Liver (tissue), 9 donors: Measurements from ENCODE around the gene COL7A1. TPM values are rescaled to one million over a fixed set of nuclear protein-coding genes. Genes with fewer than 3 reads are reported as not detected.

ENCODE experiments used
- DNase-seq: peaks from one replicate; pipeline ENCODE4 v3.0.0-alpha.2; 2017; ENCODE audit warnings: low spot score
- H3K27ac ChIP-seq, 2 donors: one replicate each; pipeline ENCODE4 v1.7.0; 2013; ENCODE audit warnings: inconsistent platforms in 2 of 2, low read length in 2 of 2, control low read depth in 1 of 2, low read depth in 1 of 2, mild to moderate bottlenecking in 1 of 2
- H3K27me3 ChIP-seq, 4 donors: one replicate each; pipeline versions ENCODE4 v1.6.1 to v1.7.0; 2013; ENCODE audit warnings: low read length in 3 of 4, inconsistent platforms in 1 of 4, mild to moderate bottlenecking in 1 of 4, moderate library complexity in 1 of 4; ENCODE audit not compliant: control insufficient read depth in 4 of 4, insufficient read depth in 4 of 4
- H3K36me3 ChIP-seq, 4 donors: one replicate each; pipeline versions ENCODE4 v1.6.1 to v1.7.0; 2013; ENCODE audit warnings: low read length in 3 of 4, mild to moderate bottlenecking in 3 of 4, low read depth in 1 of 4, moderate library complexity in 1 of 4; ENCODE audit not compliant: control insufficient read depth in 4 of 4, insufficient read depth in 3 of 4
- H3K4me1 ChIP-seq, 4 donors: one replicate each; pipeline versions ENCODE4 v1.6.1 to v1.7.0; 2013; ENCODE audit warnings: low read length in 3 of 4, mild to moderate bottlenecking in 3 of 4, moderate library complexity in 1 of 4; ENCODE audit not compliant: control insufficient read depth in 4 of 4, insufficient read depth in 4 of 4
- H3K4me3 ChIP-seq, 3 donors: one replicate each; pipeline versions ENCODE4 v1.6.1 to v1.7.0; 2013; ENCODE audit warnings: low read length in 3 of 3, control low read depth in 1 of 3, low read depth in 1 of 3, mild to moderate bottlenecking in 1 of 3
- H3K9ac ChIP-seq, 2 donors: one replicate each; pipeline ENCODE4 v1.7.0; 2013; ENCODE audit warnings: low read length in 2 of 2, mild to moderate bottlenecking in 2 of 2, moderate library complexity in 2 of 2, control low read depth in 1 of 2, low read depth in 1 of 2
- H3K9me3 ChIP-seq, 4 donors: one replicate each; pipeline versions ENCODE4 v1.6.1 to v1.7.0; 2013; ENCODE audit warnings: low read length in 3 of 4; ENCODE audit not compliant: control insufficient read depth in 4 of 4
- EGR1 ChIP-seq, 2 donors: IDR thresholded peaks; 2 replicates each; pipeline ENCODE4 v1.6.1; 2016 to 2018; ENCODE audit warnings: antibody characterized with exemption in 2 of 2, low read depth in 2 of 2
- FOXA1 ChIP-seq: IDR thresholded peaks from 2 replicates; pipeline ENCODE4 v1.6.1; 2016; ENCODE audit warnings: antibody characterized with exemption
- FOXA2 ChIP-seq: IDR thresholded peaks from 2 replicates; pipeline ENCODE4 v1.6.1; 2016; ENCODE audit warnings: antibody characterized with exemption
- GABPA ChIP-seq, 2 donors: IDR thresholded peaks in 1 of 2; conservative IDR thresholded peaks in 1 of 2; 2 replicates each; pipeline ENCODE4 v1.6.1; 2016; ENCODE audit warnings: antibody characterized with exemption in 2 of 2, mild to moderate bottlenecking in 1 of 2, moderate library complexity in 1 of 2
- HNF4G ChIP-seq: IDR thresholded peaks from 2 replicates; pipeline ENCODE4 v1.6.1; 2016; ENCODE audit warnings: antibody characterized with exemption
- JUND ChIP-seq, 2 donors: IDR thresholded peaks; 2 replicates each; pipeline ENCODE4 v1.6.1; 2016; ENCODE audit warnings: antibody characterized with exemption in 2 of 2
- NR2F2 ChIP-seq: IDR thresholded peaks from 2 replicates; pipeline ENCODE4 v1.6.1; 2016; ENCODE audit warnings: antibody characterized with exemption
- RAD21 ChIP-seq, 2 donors: IDR thresholded peaks; 2 replicates each; pipeline ENCODE4 v1.6.1; 2016; ENCODE audit warnings: antibody characterized with exemption in 2 of 2, mild to moderate bottlenecking in 2 of 2
- RXRA ChIP-seq, 2 donors: IDR thresholded peaks; 2 replicates each; pipeline ENCODE4 v1.6.1; 2017 to 2018; ENCODE audit warnings: antibody characterized with exemption in 2 of 2, mild to moderate bottlenecking in 1 of 2
- SP1 ChIP-seq: IDR thresholded peaks from 2 replicates; pipeline ENCODE4 v1.6.1; 2018; ENCODE audit warnings: antibody characterized with exemption, mild to moderate bottlenecking
- TAF1 ChIP-seq: conservative IDR thresholded peaks from 2 replicates; pipeline ENCODE4 v1.6.1; 2016; ENCODE audit warnings: antibody characterized with exemption, mild to moderate bottlenecking
- YY1 ChIP-seq: IDR thresholded peaks from 2 replicates; pipeline ENCODE4 v1.6.1; 2016; ENCODE audit warnings: antibody characterized with exemption, mild to moderate bottlenecking
- WGBS: extraction: QIAGEN DNeasy Blood & Tissue Kit; methylation state at CpG from one replicate; pipeline ENCODE4 v1.1.7; 2013; 5-methylcytosine and 5-hydroxymethylcytosine counted together
- polyA plus RNA-seq, 2 donors: library from polyadenylated mRNA; stranded (reverse) in 1 of 2; unstranded in 1 of 2; fragments of 200-250 nt in 1 of 2; fragments of >200 nt in 1 of 2; fragmentation: Nextera tagmentation in 1 of 2; extraction: Ambion mirVana in 1 of 2; gene quantifications; one replicate each; pipeline versions ENCODE4 v1.2.1 to v1.2.3, GENCODE V29; 2013 to 2015
- total RNA-seq, 2 donors: library from RNA; depleted of rRNA; stranded (reverse); fragments of >200 nt; gene quantifications; one replicate each; pipeline ENCODE4 v1.2.3, GENCODE V29; 2014
- TF ChIP-seq, protein P1 (sequence below): IDR thresholded peaks from 2 replicates; pipeline ENCODE4 v1.6.1; 2016; ENCODE audit warnings: antibody characterized with exemption
- TF ChIP-seq, protein P2 (sequence below): IDR thresholded peaks from 2 replicates; pipeline ENCODE4 v1.6.1; 2016; ENCODE audit warnings: antibody characterized with exemption
- TF ChIP-seq, protein P3 (sequence below): IDR thresholded peaks from 2 replicates; pipeline ENCODE4 v1.6.1; 2016; ENCODE audit warnings: antibody characterized with exemption
- TF ChIP-seq, protein P4 (sequence below): IDR thresholded peaks from 2 replicates; pipeline ENCODE4 v1.6.1; 2016; ENCODE audit warnings: antibody characterized with exemption, mild to moderate bottlenecking
- TF ChIP-seq, protein P5 (sequence below): fragments of 150-350 bp; IDR thresholded peaks from 2 replicates; pipeline ENCODE4 v1.5.1; 2017; ENCODE audit warnings: improper control_type of control experiment, low read depth, low read length; ENCODE audit not compliant: missing input control
- donor health status: healthy.
- donor health status: healthy.
- donor health status: healthy.
- donor health status: healthy.
- donor health status: healthy.

Gene COL7A1
- total and polyA plus RNA-seq, 4 donors: 0.24 to 0.84 (median 0.40) TPM

DNA sequence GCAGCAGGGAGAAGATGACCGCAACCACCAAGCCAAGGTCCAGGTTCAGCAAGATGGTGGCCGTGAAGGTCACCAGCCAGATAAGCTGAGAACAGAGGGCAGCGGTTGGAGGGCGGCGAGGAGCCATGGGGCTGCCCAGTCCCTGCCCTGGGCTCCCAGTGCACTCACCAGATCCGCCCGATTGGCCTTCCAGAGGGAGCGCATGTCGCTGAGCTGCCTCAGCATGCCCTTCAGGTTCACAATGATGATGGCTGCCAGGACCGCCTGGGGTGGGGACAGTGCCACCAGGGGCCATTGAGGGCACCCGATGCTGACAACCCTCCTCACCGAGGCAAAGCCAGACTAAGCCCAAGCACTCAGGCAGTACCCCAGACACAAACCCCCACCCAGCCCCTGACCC lies 34.8 kb upstream of the COL7A1 start:
- DNase-seq: no peak
- H3K9me3 ChIP-seq: no peaks in the 10 kb centered on the region
- peaks cover 3 to 14% (median 9%) of the 10 kb centered on the region in 4 donors for H3K4me1 ChIP-seq
- 97% methylated on average over 12 of the region's 12 CpGs for WGBS
- no peaks in the 10 kb centered on the region for H3K27me3 ChIP-seq
- TF ChIP-seq EGR1 (IDR thresholded peaks at IDR 0.05; ENCODE audit: low read depth in 2 of 2): no peak
- TF ChIP-seq HNF4G: no peak
- TF ChIP-seq GABPA (IDR thresholded peaks at IDR 0.05 in 1 of 2, conservative IDR thresholded peaks at IDR 0.05 in 1 of 2): no peak
- TF ChIP-seq RXRA (IDR thresholded peaks at IDR 0.05): no peak
- TF ChIP-seq YY1: no peak
- no peak for TF ChIP-seq JUND (IDR thresholded peaks at IDR 0.05)
- no peak for TF ChIP-seq SP1
- TF ChIP-seq, protein P1, sequence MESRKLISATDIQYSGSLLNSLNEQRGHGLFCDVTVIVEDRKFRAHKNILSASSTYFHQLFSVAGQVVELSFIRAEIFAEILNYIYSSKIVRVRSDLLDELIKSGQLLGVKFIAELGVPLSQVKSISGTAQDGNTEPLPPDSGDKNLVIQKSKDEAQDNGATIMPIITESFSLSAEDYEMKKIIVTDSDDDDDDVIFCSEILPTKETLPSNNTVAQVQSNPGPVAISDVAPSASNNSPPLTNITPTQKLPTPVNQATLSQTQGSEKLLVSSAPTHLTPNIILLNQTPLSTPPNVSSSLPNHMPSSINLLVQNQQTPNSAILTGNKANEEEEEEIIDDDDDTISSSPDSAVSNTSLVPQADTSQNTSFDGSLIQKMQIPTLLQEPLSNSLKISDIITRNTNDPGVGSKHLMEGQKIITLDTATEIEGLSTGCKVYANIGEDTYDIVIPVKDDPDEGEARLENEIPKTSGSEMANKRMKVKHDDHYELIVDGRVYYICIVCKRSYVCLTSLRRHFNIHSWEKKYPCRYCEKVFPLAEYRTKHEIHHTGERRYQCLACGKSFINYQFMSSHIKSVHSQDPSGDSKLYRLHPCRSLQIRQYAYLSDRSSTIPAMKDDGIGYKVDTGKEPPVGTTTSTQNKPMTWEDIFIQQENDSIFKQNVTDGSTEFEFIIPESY: no peak
- no peak for TF ChIP-seq RAD21 (IDR thresholded peaks at IDR 0.05)
- TF ChIP-seq, protein P2, sequence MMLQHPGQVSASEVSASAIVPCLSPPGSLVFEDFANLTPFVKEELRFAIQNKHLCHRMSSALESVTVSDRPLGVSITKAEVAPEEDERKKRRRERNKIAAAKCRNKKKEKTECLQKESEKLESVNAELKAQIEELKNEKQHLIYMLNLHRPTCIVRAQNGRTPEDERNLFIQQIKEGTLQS: no peak
- TF ChIP-seq, protein P3, sequence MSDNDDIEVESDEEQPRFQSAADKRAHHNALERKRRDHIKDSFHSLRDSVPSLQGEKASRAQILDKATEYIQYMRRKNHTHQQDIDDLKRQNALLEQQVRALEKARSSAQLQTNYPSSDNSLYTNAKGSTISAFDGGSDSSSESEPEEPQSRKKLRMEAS: no peak
- no peak for TF ChIP-seq TAF1
- no peak for TF ChIP-seq NR2F2
- no peak overlapping the region for H3K27ac ChIP-seq
- no peak overlapping the region for H3K9ac ChIP-seq
- peaks cover 4 to 49% (median 11%) of the 10 kb centered on the region in 4 donors for H3K36me3 ChIP-seq
- no peak overlapping the region for H3K4me3 ChIP-seq

DNA sequence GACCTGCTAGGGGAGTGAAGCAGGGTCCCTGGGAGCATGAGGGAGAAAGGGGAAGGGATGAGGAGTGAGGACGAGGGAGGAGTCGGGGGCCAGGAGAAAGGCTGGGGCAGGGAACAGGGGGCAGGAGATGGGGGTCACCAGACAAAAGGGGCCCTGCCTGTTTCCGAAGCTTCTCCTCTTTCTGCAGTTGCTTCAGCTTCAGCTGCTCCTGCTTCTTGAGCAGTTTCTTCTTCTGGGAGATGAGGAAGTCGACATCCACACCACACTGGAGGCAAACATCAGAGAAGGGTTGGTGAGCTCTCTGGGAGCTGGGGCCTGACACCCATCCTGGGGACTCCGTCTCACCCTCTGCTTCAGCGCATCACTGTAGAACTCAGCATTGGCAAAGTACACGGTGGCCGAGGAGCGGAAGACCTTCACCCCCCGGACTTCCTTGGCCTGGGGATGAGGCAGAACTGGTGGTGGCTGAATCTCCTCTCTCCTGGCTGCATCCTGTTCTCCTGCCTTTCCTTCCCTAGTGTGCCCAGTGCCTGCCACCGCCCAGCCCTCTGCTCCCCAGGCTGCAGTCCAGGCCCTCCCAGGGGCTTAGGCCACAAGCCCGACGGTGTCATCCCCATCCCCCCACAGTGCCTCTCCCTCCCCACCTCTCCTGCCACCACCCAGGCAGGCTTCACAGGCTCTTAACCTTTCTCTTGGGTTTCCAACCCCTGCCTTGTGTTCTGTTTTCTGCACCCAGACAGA lies 33.3 kb upstream of the COL7A1 start:
- Histone ChIP-seq H3K27me3 (no peaks in the 10 kb centered on the region), H3K4me3 (no peak overlapping the region), H3K4me1 (no peaks in the 10 kb centered on the region), H3K9ac (no peak overlapping the region), H3K27ac (no peak overlapping the region), H3K9me3 (no peaks in the 10 kb centered on the region), H3K36me3 (peaks cover 4 to 49% (median 11%) of the 10 kb centered on the region in 4 donors)
- TF ChIP-seq, protein P4, sequence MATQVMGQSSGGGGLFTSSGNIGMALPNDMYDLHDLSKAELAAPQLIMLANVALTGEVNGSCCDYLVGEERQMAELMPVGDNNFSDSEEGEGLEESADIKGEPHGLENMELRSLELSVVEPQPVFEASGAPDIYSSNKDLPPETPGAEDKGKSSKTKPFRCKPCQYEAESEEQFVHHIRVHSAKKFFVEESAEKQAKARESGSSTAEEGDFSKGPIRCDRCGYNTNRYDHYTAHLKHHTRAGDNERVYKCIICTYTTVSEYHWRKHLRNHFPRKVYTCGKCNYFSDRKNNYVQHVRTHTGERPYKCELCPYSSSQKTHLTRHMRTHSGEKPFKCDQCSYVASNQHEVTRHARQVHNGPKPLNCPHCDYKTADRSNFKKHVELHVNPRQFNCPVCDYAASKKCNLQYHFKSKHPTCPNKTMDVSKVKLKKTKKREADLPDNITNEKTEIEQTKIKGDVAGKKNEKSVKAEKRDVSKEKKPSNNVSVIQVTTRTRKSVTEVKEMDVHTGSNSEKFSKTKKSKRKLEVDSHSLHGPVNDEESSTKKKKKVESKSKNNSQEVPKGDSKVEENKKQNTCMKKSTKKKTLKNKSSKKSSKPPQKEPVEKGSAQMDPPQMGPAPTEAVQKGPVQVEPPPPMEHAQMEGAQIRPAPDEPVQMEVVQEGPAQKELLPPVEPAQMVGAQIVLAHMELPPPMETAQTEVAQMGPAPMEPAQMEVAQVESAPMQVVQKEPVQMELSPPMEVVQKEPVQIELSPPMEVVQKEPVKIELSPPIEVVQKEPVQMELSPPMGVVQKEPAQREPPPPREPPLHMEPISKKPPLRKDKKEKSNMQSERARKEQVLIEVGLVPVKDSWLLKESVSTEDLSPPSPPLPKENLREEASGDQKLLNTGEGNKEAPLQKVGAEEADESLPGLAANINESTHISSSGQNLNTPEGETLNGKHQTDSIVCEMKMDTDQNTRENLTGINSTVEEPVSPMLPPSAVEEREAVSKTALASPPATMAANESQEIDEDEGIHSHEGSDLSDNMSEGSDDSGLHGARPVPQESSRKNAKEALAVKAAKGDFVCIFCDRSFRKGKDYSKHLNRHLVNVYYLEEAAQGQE: no peak
- TF ChIP-seq FOXA1 (no peak), SP1 (no peak), HNF4G (no peak), NR2F2 (no peak), TAF1 (no peak), EGR1 (IDR thresholded peaks at IDR 0.05; ENCODE audit: low read depth in 2 of 2) (no peak), YY1 (no peak), FOXA2 (no peak), JUND (IDR thresholded peaks at IDR 0.05) (no peak), RAD21 (IDR thresholded peaks at IDR 0.05) (no peak), RXRA (IDR thresholded peaks at IDR 0.05) (no peak), GABPA (IDR thresholded peaks at IDR 0.05 in 1 of 2, conservative IDR thresholded peaks at IDR 0.05 in 1 of 2) (no peak)
- TF ChIP-seq, protein P3: no peak
- TF ChIP-seq, protein P2: no peak
- TF ChIP-seq, protein P5, sequence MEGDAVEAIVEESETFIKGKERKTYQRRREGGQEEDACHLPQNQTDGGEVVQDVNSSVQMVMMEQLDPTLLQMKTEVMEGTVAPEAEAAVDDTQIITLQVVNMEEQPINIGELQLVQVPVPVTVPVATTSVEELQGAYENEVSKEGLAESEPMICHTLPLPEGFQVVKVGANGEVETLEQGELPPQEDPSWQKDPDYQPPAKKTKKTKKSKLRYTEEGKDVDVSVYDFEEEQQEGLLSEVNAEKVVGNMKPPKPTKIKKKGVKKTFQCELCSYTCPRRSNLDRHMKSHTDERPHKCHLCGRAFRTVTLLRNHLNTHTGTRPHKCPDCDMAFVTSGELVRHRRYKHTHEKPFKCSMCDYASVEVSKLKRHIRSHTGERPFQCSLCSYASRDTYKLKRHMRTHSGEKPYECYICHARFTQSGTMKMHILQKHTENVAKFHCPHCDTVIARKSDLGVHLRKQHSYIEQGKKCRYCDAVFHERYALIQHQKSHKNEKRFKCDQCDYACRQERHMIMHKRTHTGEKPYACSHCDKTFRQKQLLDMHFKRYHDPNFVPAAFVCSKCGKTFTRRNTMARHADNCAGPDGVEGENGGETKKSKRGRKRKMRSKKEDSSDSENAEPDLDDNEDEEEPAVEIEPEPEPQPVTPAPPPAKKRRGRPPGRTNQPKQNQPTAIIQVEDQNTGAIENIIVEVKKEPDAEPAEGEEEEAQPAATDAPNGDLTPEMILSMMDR: no peak
- TF ChIP-seq, protein P1: no peak
- 91% methylated on average over 13 of the region's 13 CpGs for WGBS
- no peak for DNase-seq
